Thoracic aorta (tissue), 2 donors: ENCODE data around the gene RIMBP2. TPM values are rescaled to one million over a fixed set of nuclear protein-coding genes. Genes with fewer than 3 reads are reported as not detected.

Source experiments
- ATAC-seq: fragments of 150-250 bp; one replicate; pipeline ENCODE4 v1.8.0; 2017; ENCODE audit warnings: low read depth; ENCODE audit not compliant: insufficient number of reproducible peaks, low FRiP score
- DNase-seq: peaks from one replicate; pipeline ENCODE4 v3.0.0-alpha.2; 2020; ENCODE audit warnings: low spot score
- H3K27ac ChIP-seq, 2 donors: fragments of 200-600 bp; sonication (generic); 1 replicate in 1 of 2; 2 replicates in 1 of 2; pipeline ENCODE4 v1.5.1; 2016; ENCODE audit warnings: mild to moderate bottlenecking in 2 of 2, moderate library complexity in 2 of 2
- H3K27me3 ChIP-seq: fragments of 200-600 bp; sonication (generic); replicated peaks from 2 replicates; pipeline ENCODE4 v1.6.0; 2016; ENCODE audit warnings: mild to moderate bottlenecking; ENCODE audit not compliant: insufficient read depth
- H3K36me3 ChIP-seq: fragments of 200-600 bp; sonication (generic); one replicate; pipeline ENCODE4 v1.5.1; 2016
- H3K4me1 ChIP-seq, 2 donors: fragments of 200-600 bp; sonication (generic); 1 replicate in 1 of 2; 2 replicates in 1 of 2; pipeline versions ENCODE4 v1.5.1 to v1.6.0; 2016; ENCODE audit warnings: low read depth in 2 of 2, mild to moderate bottlenecking in 1 of 2; ENCODE audit not compliant: control insufficient read depth in 1 of 2
- H3K4me3 ChIP-seq: fragments of 200-600 bp; sonication (generic); 2 replicates; pipeline ENCODE4 v1.5.1; 2016; ENCODE audit warnings: mild to moderate bottlenecking
- H3K9me3 ChIP-seq: fragments of 200-600 bp; sonication (generic); 2 replicates; pipeline ENCODE4 v1.5.1; 2016
- CTCF ChIP-seq: fragments of 200-600 bp; sonication (generic); IDR thresholded peaks from one replicate; pipeline ENCODE4 v1.5.1; 2019; ENCODE audit warnings: antibody characterized with exemption
- total RNA-seq, 2 donors: library from RNA; depleted of rRNA; stranded (reverse); fragments of >200 nt; gene quantifications; one replicate each; pipeline versions ENCODE4 v1.1.0 to v1.2.3, GENCODE V29; 2016

The RIMBP2 gene
- total RNA-seq, 2 donors from 2014 or later, result 0.54 to 0.92 TPM

- ATAC-seq (no peak), DNase-seq (no peak)
- TF ChIP-seq CTCF, result no peak
- no peak overlapping the region for H3K27ac ChIP-seq
- no peaks in the 10 kb centered on the region for H3K9me3 ChIP-seq
- H3K36me3 ChIP-seq, result no peaks in the 10 kb centered on the region
- H3K4me3 ChIP-seq, result no peak overlapping the region
- no peaks in the 10 kb centered on the region for H3K27me3 ChIP-seq
- no peaks in the 10 kb centered on the region for H3K4me1 ChIP-seq
Observed at GRCh38 chr12:130354407-130354806, 361.7 kb downstream of the RIMBP2 start.

GRCh38 chr12:130353081-130353480 lies 363.0 kb downstream of the RIMBP2 start:
- Histone ChIP-seq H3K27me3 (no peaks in the 10 kb centered on the region), H3K4me3 (no peak overlapping the region), H3K36me3 (no peaks in the 10 kb centered on the region), H3K27ac (no peak overlapping the region), H3K9me3 (no peaks in the 10 kb centered on the region), H3K4me1 (no peaks in the 10 kb centered on the region)
- TF ChIP-seq CTCF, result no peak
- DNase-seq (no peak), ATAC-seq (no peak)

GRCh38 chr12:130351326-130351725 lies 364.8 kb downstream of the RIMBP2 start:
- H3K27me3 ChIP-seq, result no peaks in the 10 kb centered on the region
- H3K4me1 ChIP-seq, result no peaks in the 10 kb centered on the region
- no peak overlapping the region for H3K27ac ChIP-seq
- H3K36me3 ChIP-seq, result no peaks in the 10 kb centered on the region
- DNase-seq, result no peak
- no peaks in the 10 kb centered on the region for H3K9me3 ChIP-seq
- no peak overlapping the region for H3K4me3 ChIP-seq
- no peak for ATAC-seq
- no peak for TF ChIP-seq CTCF

- ATAC-seq, result no peak
- no peak for TF ChIP-seq CTCF
- Histone ChIP-seq H3K27me3 (no peaks in the 10 kb centered on the region), H3K4me1 (no peaks in the 10 kb centered on the region), H3K9me3 (no peaks in the 10 kb centered on the region), H3K4me3 (no peak overlapping the region), H3K27ac (no peak overlapping the region), H3K36me3 (no peaks in the 10 kb centered on the region)
- DNase-seq, result no peak
Observed at GRCh38 chr12:130350715-130351114, 365.4 kb downstream of the RIMBP2 start.

GRCh38 chr12:130347588-130347987 lies 368.5 kb downstream of the RIMBP2 start:
- ATAC-seq, result no peak
- Histone ChIP-seq H3K4me3 (no peak overlapping the region), H3K27ac (no peak overlapping the region)

More at GRCh38 chr12:130347588-130347987, 368.5 kb downstream of the RIMBP2 start:
- no peak for TF ChIP-seq CTCF
- Histone ChIP-seq H3K4me1 (no peaks in the 10 kb centered on the region), H3K27me3 (no peaks in the 10 kb centered on the region), H3K36me3 (no peaks in the 10 kb centered on the region), H3K9me3 (no peaks in the 10 kb centered on the region)
- DNase-seq, result no peak

Other genes with a start within 250 kb of the RIMBP2 start
- 10 to 100 TPM; 27.3 to 27.9 TPM for gene STX2, start 123.0 kb upstream of the RIMBP2 start, total RNA-seq
- gene RAN, start 155.8 kb upstream of the RIMBP2 start, total RNA-seq, result 100 to 1,000 TPM; 120 to 168 TPM
- gene ADGRD1, start 237.6 kb upstream of the RIMBP2 start, total RNA-seq, result 10 to 100 TPM; 21.3 to 37.0 TPM